Lung (tissue), 12 donors: ENCODE measurements around the gene NPB. TPM values are rescaled to one million over a fixed set of nuclear protein-coding genes. Genes with fewer than 3 reads are reported as not detected.

Source experiments
- ATAC-seq: fragments of 200-7000 bp; cut with Tn5 transposase; one replicate; pipeline ENCODE4 v1.9.1; 2020; ENCODE audit warnings: moderate number of reproducible peaks; ENCODE audit not compliant: insufficient read depth, low FRiP score
- DNase-seq, 3 donors: peaks; one replicate each; pipeline ENCODE4 v3.0.0-alpha.2; 2013 to 2017
- H3K27ac ChIP-seq, 2 donors: one replicate each; pipeline ENCODE4 v1.5.1; 2013; ENCODE audit warnings: mild to moderate bottlenecking in 2 of 2, moderate library complexity in 2 of 2, control low read depth in 1 of 2, inconsistent platforms in 1 of 2, low read depth in 1 of 2, low read length in 1 of 2
- H3K27me3 ChIP-seq, 3 donors: one replicate each; pipeline ENCODE4 v1.5.1; 2013; ENCODE audit warnings: low read length in 2 of 3; ENCODE audit not compliant: control insufficient read depth in 3 of 3, insufficient read depth in 3 of 3
- H3K36me3 ChIP-seq, 4 donors: one replicate each; pipeline ENCODE4 v1.5.1; 2013; ENCODE audit warnings: low read length in 4 of 4, mild to moderate bottlenecking in 1 of 4, moderate library complexity in 1 of 4; ENCODE audit not compliant: control insufficient read depth in 4 of 4, insufficient read depth in 4 of 4
- H3K4me1 ChIP-seq, 5 donors: one replicate each; pipeline ENCODE4 v1.5.1; 2013; ENCODE audit warnings: low read length in 5 of 5, mild to moderate bottlenecking in 2 of 5, moderate library complexity in 1 of 5; ENCODE audit not compliant: control insufficient read depth in 5 of 5, insufficient read depth in 5 of 5
- H3K4me3 ChIP-seq: one replicate; pipeline ENCODE4 v1.5.1; 2013; ENCODE audit warnings: mild to moderate bottlenecking, control low read depth, moderate library complexity
- H3K9ac ChIP-seq, 2 donors: one replicate each; pipeline ENCODE4 v1.5.1; 2013; ENCODE audit warnings: low read length in 2 of 2, control low read depth in 1 of 2; ENCODE audit not compliant: insufficient read depth in 1 of 2
- H3K9me3 ChIP-seq, 4 donors: one replicate each; pipeline ENCODE4 v1.5.1; 2013; ENCODE audit warnings: low read length in 3 of 4, mild to moderate bottlenecking in 1 of 4, moderate library complexity in 1 of 4; ENCODE audit not compliant: control insufficient read depth in 4 of 4, insufficient read depth in 3 of 4
- WGBS, 2 donors: extraction: QIAGEN DNeasy Blood & Tissue Kit; methylation state at CpG; one replicate each; pipeline ENCODE4 v1.1.7; 2013; 5-methylcytosine and 5-hydroxymethylcytosine counted together
- polyA plus RNA-seq, 2 donors: library from polyadenylated mRNA; stranded (reverse); fragments of 200-250 nt; gene quantifications; one replicate each; pipeline ENCODE4 v1.2.1, GENCODE V29; 2013
- total RNA-seq, 2 donors: library from RNA; depleted of rRNA in 1 of 2; stranded (reverse); fragments of >200 nt in 1 of 2; gene quantifications; one replicate each; pipeline ENCODE4 v1.2.1, GENCODE V29; 2014 to 2021
- TF ChIP-seq, protein P1 (sequence below): IDR thresholded peaks from 2 replicates; pipeline ENCODE4 v1.5.1; 2012; ENCODE audit warnings: mild to moderate bottlenecking; ENCODE audit errors: control extremely low read depth, extremely low read depth
- donor health status: control.
- donor health status: control.
- donor health status: Bipolar disorder and iron deficiency.
- donor health status: healthy.
- donor health status: DM: yes; HTN: yes; CAD: no.

Gene NPB
- total and polyA plus RNA-seq, 4 donors: 0.41 to 0.55 (median 0.46) TPM

GRCh38 chr17:81890447-81891302, 11.4 kb upstream of the NPB start:
- WGBS, 2 donors: 8 to 12% methylated on average over 47 to 69 of the region's 69 CpGs
- DNase-seq: peak in 1 of 3 donors; percentile 7

DNA sequence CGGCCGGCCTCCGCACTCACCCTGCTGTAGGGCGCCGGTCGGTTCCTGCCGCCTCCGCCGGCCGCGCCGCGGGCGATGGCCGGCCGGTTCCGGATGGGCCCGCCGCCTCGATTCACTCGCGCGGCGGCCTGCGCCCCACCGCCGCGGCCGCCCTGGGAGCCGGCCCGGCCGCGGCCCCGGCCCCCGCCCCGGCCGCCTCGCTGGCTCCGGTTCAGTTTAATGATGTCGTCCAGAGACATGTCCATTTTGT, 10.8 kb upstream of the NPB start:
- Histone ChIP-seq H3K9me3 (no peaks in the 10 kb centered on the region), H3K36me3 (peaks cover 19 to 43% (median 31%) of the 10 kb centered on the region in 4 donors), H3K27me3 (no peaks in the 10 kb centered on the region), H3K4me3 (peak overlapping the region; percentile 85), H3K9ac (no peak overlapping the region), H3K27ac (peak overlapping the region; percentile 55 to 79), H3K4me1 (peaks cover 0 to 10% (median 7%) of the 10 kb centered on the region in 5 donors)
- DNase-seq (no peak), ATAC-seq (no peak)
- TF ChIP-seq, protein P1, sequence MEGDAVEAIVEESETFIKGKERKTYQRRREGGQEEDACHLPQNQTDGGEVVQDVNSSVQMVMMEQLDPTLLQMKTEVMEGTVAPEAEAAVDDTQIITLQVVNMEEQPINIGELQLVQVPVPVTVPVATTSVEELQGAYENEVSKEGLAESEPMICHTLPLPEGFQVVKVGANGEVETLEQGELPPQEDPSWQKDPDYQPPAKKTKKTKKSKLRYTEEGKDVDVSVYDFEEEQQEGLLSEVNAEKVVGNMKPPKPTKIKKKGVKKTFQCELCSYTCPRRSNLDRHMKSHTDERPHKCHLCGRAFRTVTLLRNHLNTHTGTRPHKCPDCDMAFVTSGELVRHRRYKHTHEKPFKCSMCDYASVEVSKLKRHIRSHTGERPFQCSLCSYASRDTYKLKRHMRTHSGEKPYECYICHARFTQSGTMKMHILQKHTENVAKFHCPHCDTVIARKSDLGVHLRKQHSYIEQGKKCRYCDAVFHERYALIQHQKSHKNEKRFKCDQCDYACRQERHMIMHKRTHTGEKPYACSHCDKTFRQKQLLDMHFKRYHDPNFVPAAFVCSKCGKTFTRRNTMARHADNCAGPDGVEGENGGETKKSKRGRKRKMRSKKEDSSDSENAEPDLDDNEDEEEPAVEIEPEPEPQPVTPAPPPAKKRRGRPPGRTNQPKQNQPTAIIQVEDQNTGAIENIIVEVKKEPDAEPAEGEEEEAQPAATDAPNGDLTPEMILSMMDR: no peak
- WGBS, 2 donors: 1 to 2% methylated on average over 27 to 40 of the region's 40 CpGs

More at GRCh38 chr17:81890447-81891302, 11.4 kb upstream of the NPB start:
- TF ChIP-seq, protein P1: no peak
- H3K27ac ChIP-seq: peak overlapping the region; percentile 55 to 79
- H3K4me3 ChIP-seq: peak overlapping the region; percentile 85
- H3K9ac ChIP-seq: peak overlapping the region; percentile 67 to 73
- no peaks in the 10 kb centered on the region for H3K27me3 ChIP-seq
- no peak for ATAC-seq
- no peaks in the 10 kb centered on the region for H3K9me3 ChIP-seq
- peaks cover 0 to 10% (median 7%) of the 10 kb centered on the region in 5 donors for H3K4me1 ChIP-seq
- peaks cover 24 to 48% (median 30%) of the 10 kb centered on the region in 4 donors for H3K36me3 ChIP-seq

- Histone ChIP-seq H3K9ac (no peak overlapping the region), H3K36me3 (peaks cover 13 to 34% (median 16%) of the 10 kb centered on the region in 4 donors), H3K9me3 (no peaks in the 10 kb centered on the region), H3K4me3 (no peak overlapping the region), H3K27ac (no peak overlapping the region), H3K4me1 (peaks cover 0 to 4% (median 1%) of the 10 kb centered on the region in 5 donors), H3K27me3 (no peaks in the 10 kb centered on the region)
- TF ChIP-seq, protein P1: no peak
- ATAC-seq: no peak
- 95 to 96% methylated on average over 11 of the region's 11 CpGs for WGBS, 2 donors
- no peak for DNase-seq
Measured at GRCh38 chr17:81895400-81895799, 6.6 kb upstream of the NPB start.
